ENCODE data around the gene FBF1. TPM values are rescaled to one million over a fixed set of nuclear protein-coding genes. Genes with fewer than 3 reads are reported as not detected.

Gene FBF1
- total and polyA plus RNA-seq, 2 of the 8 experiments (the other 6 are each of a cell fraction or from before 2014, with no cell fraction given): 8.1 to 13.1 TPM

GRCh38 chr17:75978938-75979704 lies 38.3 kb upstream of the FBF1 start, which contains the start of the genes ACOX1 and TEN1 (continued):
- TF ChIP-seq FOSL1 (IDR thresholded peaks at IDR 0.05; ENCODE audit: insufficient read depth, low read depth, low read length): no peak
- TF ChIP-seq YY1 (IDR thresholded peaks at IDR 0.05; ENCODE audit: low read depth, low read length): no peak
- peak; percentile 78 for TF ChIP-seq TBP (IDR thresholded peaks at IDR 0.05; ENCODE audit: low read depth, low read length)
- TF ChIP-seq TAF7 (optimal IDR thresholded peaks at IDR 0.05; ENCODE audit: borderline replicate concordance, low read depth, low read length): peak; percentile 83
- TF ChIP-seq EZH2 (IDR thresholded peaks at IDR 0.05; ENCODE audit: low read depth, low read length, severe bottlenecking): no peak
- no peak for TF ChIP-seq CTBP2 (IDR thresholded peaks at IDR 0.05; ENCODE audit: borderline replicate concordance, insufficient read depth, insufficient read length, low read length)
- no peak for TF ChIP-seq ATF2 (IDR thresholded peaks at IDR 0.05; ENCODE audit: low read length)
- TF ChIP-seq SRF (IDR thresholded peaks at IDR 0.05; ENCODE audit: low read depth, low read length): no peak
- TF ChIP-seq CBX8 (IDR thresholded peaks at IDR 0.05; ENCODE audit: borderline replicate concordance, low read depth, low read length): no peak
- peak; percentile 49; the same call in 1 of the 2 replicates for TF ChIP-seq PHF8 (conservative IDR thresholded peaks at IDR 0.05; ENCODE audit: low read depth, low read length)
- no peak for TF ChIP-seq SIRT6 (IDR thresholded peaks at IDR 0.05; ENCODE audit: low read length)
- TF ChIP-seq POU5F1 (IDR thresholded peaks at IDR 0.05; ENCODE audit: low read depth, low read length): no peak
- peak; percentile 60 for TF ChIP-seq SAP30 (IDR thresholded peaks at IDR 0.05; ENCODE audit: insufficient read depth, insufficient replicate concordance, low read length)
- TF ChIP-seq USF2 (IDR thresholded peaks at IDR 0.05; ENCODE audit: low read length): peak; percentile 94
- no peak for TF ChIP-seq CHD2 (IDR thresholded peaks at IDR 0.05; ENCODE audit: low read length)
- peak; percentile 63 for TF ChIP-seq KDM4A (IDR thresholded peaks at IDR 0.05; ENCODE audit: low read depth, low read length, severe bottlenecking)
- TF ChIP-seq JUN (IDR thresholded peaks at IDR 0.05; ENCODE audit: low read depth, low read length): no peak
- no peak for TF ChIP-seq CBX5 (IDR thresholded peaks at IDR 0.05; ENCODE audit: low read depth, low read length)
- TF ChIP-seq SIN3A (conservative IDR thresholded peaks at IDR 0.05 in 1 of 2, IDR thresholded peaks at IDR 0.05 in 1 of 2; ENCODE audit: low read depth in 1 of 2, low read length in 2 of 2): peak; percentile 77 to 93
- no peak for TF ChIP-seq JUND (IDR thresholded peaks at IDR 0.05; ENCODE audit: low read length)
- 0 out of 2 replicates have a peak, but pooled peaks have one; percentile 66 for TF ChIP-seq SP4 (IDR thresholded peaks at IDR 0.05; ENCODE audit: low read length)
